HCT116 (cell line): ENCODE results near the gene KLK15. TPM values are rescaled to one million over a fixed set of nuclear protein-coding genes. Genes with fewer than 3 reads are reported as not detected.

Experiments
- ATAC-seq: fragments of 200-7000 bp; cut with Tn5 transposase; 2 replicates; pipeline ENCODE4 v1.9.1; 2020; ENCODE audit warnings: mild to moderate bottlenecking, moderate library complexity
- BruUV-seq: library from RNA; stranded (reverse); fragments of 400-500 nt; replicated peaks from 2 replicates; lab custom pipeline; 2021; lab: Mats Ljungman, UMichigan
- CTCF ChIA-PET: fragments of 300-600 bp; sonication (Branson Sonifier 250); formaldehyde crosslinking; loops from one replicate; lab custom pipeline; 2021; ENCODE audit warnings: antibody characterized with exemption; lab: Charles Lee
- POLR2A ChIA-PET: fragments of 300-600, 350-600 bp; sonication (Branson Sonifier 250); formaldehyde crosslinking; loops from one replicate; lab custom pipeline; 2021; ENCODE audit warnings: antibody characterized with exemption; lab: Charles Lee
- RAD21 ChIA-PET, 2 experiments: fragments of 300-600 bp; sonication (Branson Sonifier 250); formaldehyde crosslinking; loops; one replicate each; lab custom pipeline; 2023; ENCODE audit warnings: low total read pairs in 2 of 2; ENCODE audit not compliant: uncharacterized antibody in 2 of 2, unreplicated experiment in 2 of 2, low non-redundant PET in 1 of 2; lab: Charles Lee
- DNase-seq: peaks from one replicate; pipeline ENCODE4 v3.0.0-alpha.2; 2010; ENCODE audit warnings: low read depth, low spot score
- H2AFZ ChIP-seq: fragments of 200-600 bp; shearing (Covaris generic), sonication (generic); 2 replicates; pipeline ENCODE4 v1.6.1; 2017; ENCODE audit warnings: low read depth, mixed run types, mixed read lengths, antibody characterized with exemption, low read length; ENCODE audit not compliant: poor library complexity, severe bottlenecking
- H3K27ac ChIP-seq: 2 replicates; pipeline ENCODE4 v1.5.1; 2012; ENCODE audit warnings: low read depth, low read length
- H3K27me3 ChIP-seq: fragments of 200-600 bp; sonication (generic); 2 replicates; pipeline ENCODE4 v1.6.1; 2016; ENCODE audit warnings: mixed run types, low read length, mixed read lengths; ENCODE audit not compliant: insufficient read depth
- H3K36me3 ChIP-seq, 2 experiments: fragments of 200-500 bp in 1 of 2; fragments of 200-600 bp in 1 of 2; sonication (Bioruptor generic) in 1 of 2; sonication (generic) in 1 of 2; 2 replicates each; pipeline versions ENCODE4 v1.5.1 to v1.6.1; 2014 to 2016; ENCODE audit warnings: low read length in 2 of 2, inconsistent platforms in 1 of 2, mixed read lengths in 1 of 2, mixed run types in 1 of 2; ENCODE audit not compliant: insufficient read depth in 2 of 2, control insufficient read depth in 1 of 2
- H3K4me1 ChIP-seq, 2 experiments: fragments of 200-600 bp in 1 of 2; sonication (generic) in 1 of 2; 2 replicates each; pipeline versions ENCODE4 v1.5.1 to v1.6.1; 2012 to 2017; ENCODE audit warnings: low read length in 2 of 2, inconsistent platforms in 1 of 2, mild to moderate bottlenecking in 1 of 2, mixed read lengths in 1 of 2, mixed run types in 1 of 2, moderate library complexity in 1 of 2; ENCODE audit not compliant: insufficient read depth in 2 of 2, control insufficient read depth in 1 of 2
- H3K4me2 ChIP-seq: fragments of 200-600 bp; sonication (generic); 2 replicates; pipeline ENCODE4 v1.6.1; 2017; ENCODE audit warnings: mixed run types, low read length, mixed read lengths
- H3K4me3 ChIP-seq, 2 experiments: fragments of 200-600 bp in 1 of 2; sonication (generic) in 1 of 2; replicated peaks in 1 of 2; 2 replicates each; pipeline ENCODE4 v1.5.1; 2011 to 2016; ENCODE audit warnings: low read length in 2 of 2, control low read depth in 1 of 2, low read depth in 1 of 2, mild to moderate bottlenecking in 1 of 2, mixed read lengths in 1 of 2, mixed run types in 1 of 2
- H3K79me2 ChIP-seq: fragments of 200-600 bp; sonication (generic); 2 replicates; pipeline ENCODE4 v1.6.1; 2017; ENCODE audit warnings: mild to moderate bottlenecking, mixed run types, low read length, moderate library complexity, mixed read lengths; ENCODE audit not compliant: insufficient read depth
- H3K9ac ChIP-seq: fragments of 200-600 bp; sonication (generic); 2 replicates; pipeline ENCODE4 v1.6.1; 2016; ENCODE audit warnings: low read length, mixed read lengths
- H3K9me2 ChIP-seq: fragments of 200-600 bp; sonication (generic), shearing (Covaris generic); 2 replicates; pipeline ENCODE4 v1.6.1; 2017; ENCODE audit warnings: mixed run types, mild to moderate bottlenecking, moderate library complexity; ENCODE audit not compliant: insufficient read depth
- H3K9me3 ChIP-seq, 2 experiments: fragments of 200-500 bp in 1 of 2; fragments of 200-600 bp in 1 of 2; sonication (Bioruptor generic) in 1 of 2; sonication (generic) in 1 of 2; 2 replicates each; pipeline ENCODE4 v1.6.1; 2014 to 2017; ENCODE audit warnings: low read length in 2 of 2, mixed read lengths in 2 of 2, inconsistent platforms in 1 of 2, low read depth in 1 of 2, mild to moderate bottlenecking in 1 of 2, mixed run types in 1 of 2, moderate library complexity in 1 of 2; ENCODE audit not compliant: control insufficient read depth in 1 of 2, insufficient read depth in 1 of 2
- H4K20me1 ChIP-seq: fragments of 200-600 bp; sonication (generic), shearing (Covaris generic); 2 replicates; pipeline ENCODE4 v1.6.1; 2017; ENCODE audit warnings: mixed run types, mild to moderate bottlenecking, moderate library complexity; ENCODE audit not compliant: insufficient read depth
- ATF3 ChIP-seq: IDR thresholded peaks from 2 replicates; pipeline ENCODE4 v1.6.1; 2012
- CBX3 ChIP-seq: IDR thresholded peaks from 2 replicates; pipeline ENCODE4 v1.6.1; 2012; ENCODE audit warnings: low read depth
- CTCF ChIP-seq, 3 experiments: fragments of 200-600 bp in 1 of 3; sonication (generic) in 1 of 3; IDR thresholded peaks in 2 of 3; conservative IDR thresholded peaks in 1 of 3; 2 replicates each; pipeline ENCODE4 v1.5.1; 2012 to 2017; ENCODE audit warnings: low read depth in 2 of 3, low read length in 2 of 3, antibody characterized with exemption in 1 of 3, borderline replicate concordance in 1 of 3, control low read depth in 1 of 3, mild to moderate bottlenecking in 1 of 3, mixed read lengths in 1 of 3, mixed run types in 1 of 3, moderate library complexity in 1 of 3; ENCODE audit not compliant: insufficient read depth in 1 of 3
- EGR1 ChIP-seq: IDR thresholded peaks from 2 replicates; pipeline ENCODE4 v1.6.1; 2012; ENCODE audit warnings: low read depth
- ELF1 ChIP-seq: IDR thresholded peaks from 2 replicates; pipeline ENCODE4 v1.6.1; 2012; ENCODE audit warnings: low read depth, borderline replicate concordance
- EZH2 ChIP-seq: fragments of 200-600 bp; sonication (generic); IDR thresholded peaks from 2 replicates; pipeline ENCODE4 v1.6.1; 2017; ENCODE audit warnings: antibody characterized with exemption, mixed run types
- EZH2phosphoT487 ChIP-seq: fragments of 200-600 bp; IDR thresholded peaks from 2 replicates; pipeline ENCODE4 v1.6.1; 2018; ENCODE audit warnings: antibody characterized with exemption, borderline replicate concordance
- POLR2A ChIP-seq: IDR thresholded peaks from 2 replicates; pipeline ENCODE4 v1.7.0; 2011; ENCODE audit warnings: borderline replicate concordance; ENCODE audit not compliant: insufficient read depth, insufficient read length; ENCODE audit errors: extremely low read depth
- POLR2AphosphoS5 ChIP-seq: IDR thresholded peaks from 2 replicates; pipeline ENCODE4 v1.6.1; 2011; ENCODE audit warnings: mild to moderate bottlenecking, low read depth, low read length, moderate library complexity
- SIN3A ChIP-seq: IDR thresholded peaks from 2 replicates; pipeline ENCODE4 v1.6.1; 2012; ENCODE audit warnings: low read depth
- SRF ChIP-seq: IDR thresholded peaks from 2 replicates; pipeline ENCODE4 v1.6.1; 2012; ENCODE audit warnings: low read depth
- YY1 ChIP-seq: IDR thresholded peaks from 2 replicates; pipeline ENCODE4 v1.6.1; 2011; ENCODE audit warnings: low read length, low read depth, moderate library complexity, mild to moderate bottlenecking; ENCODE audit not compliant: insufficient replicate concordance; ENCODE audit errors: extremely low read depth
- ZBTB33 ChIP-seq: IDR thresholded peaks from 2 replicates; pipeline ENCODE4 v1.6.1; 2011; ENCODE audit warnings: mild to moderate bottlenecking, low read length, moderate library complexity; ENCODE audit not compliant: insufficient replicate concordance; ENCODE audit errors: extremely low read depth
- ZFX ChIP-seq: fragments of 450-650 bp; IDR thresholded peaks from 2 replicates; pipeline ENCODE4 v1.6.1; 2017
- ZNF274 ChIP-seq: fragments of 200-500 bp; sonication (Bioruptor generic); IDR thresholded peaks from 2 replicates; pipeline ENCODE4 v1.6.1; 2014; ENCODE audit warnings: mild to moderate bottlenecking, low read depth, low read length, inconsistent platforms
- intact Hi-C: fragments of 100-400 bp; cut with micrococcal nuclease; formaldehyde crosslinking; loops from 2 replicates; pipeline ENCODE4 v1.10.0; 2022
- total RNA-seq: library from RNA; stranded (reverse); gene quantifications from one replicate; pipeline ENCODE4 v1.2.1, GENCODE V29; 2021; ENCODE audit not compliant: unreplicated experiment
- TF ChIP-seq, protein P1 (sequence below): IDR thresholded peaks from 2 replicates; pipeline ENCODE4 v1.6.1; 2012; ENCODE audit warnings: low read depth
- TF ChIP-seq, protein P2 (sequence below): IDR thresholded peaks from 2 replicates; pipeline ENCODE4 v1.6.1; 2012

Gene KLK15
- total RNA-seq, 1 experiment from 2014 or later = not detected

GRCh38 chr19:50878851-50879250 lies 45.5 kb upstream of the KLK15 start:
- POLR2A ChIA-PET = no interaction called here
- Histone ChIP-seq H4K20me1 (no peaks in the 10 kb centered on the region), H3K9me2 (no peaks in the 10 kb centered on the region), H3K27ac (no peak overlapping the region), H3K36me3 (no peaks in the 10 kb centered on the region), H2AFZ (no peak overlapping the region), H3K4me2 (no peak overlapping the region), H3K4me1 (no peaks in the 10 kb centered on the region), H3K9ac (no peak overlapping the region), H3K79me2 (no peaks in the 10 kb centered on the region), H3K4me3 (no peak overlapping the region), H3K9me3 (no peaks in the 10 kb centered on the region), H3K27me3 (peaks cover 45% of the 10 kb centered on the region)
- RAD21 ChIA-PET = no interaction called here
- ATAC-seq (no peak), DNase-seq (no peak)
- TF ChIP-seq POLR2AphosphoS5 (no peak), ZBTB33 (no peak), EZH2 (no peak), ZFX (no peak), ELF1 (no peak), POLR2A (no peak), YY1 (no peak), ATF3 (no peak), CBX3 (no peak), CTCF (IDR thresholded peaks at IDR 0.05 in 2 of 3, conservative IDR thresholded peaks at IDR 0.05 in 1 of 3; ENCODE audit: borderline replicate concordance in 1 of 3, insufficient read depth in 1 of 3, low read depth in 2 of 3, low read length in 2 of 3) (no peak), SIN3A (no peak), EZH2phosphoT487 (no peak), ZNF274 (no peak), EGR1 (no peak), SRF (no peak)
- TF ChIP-seq, protein P1, sequence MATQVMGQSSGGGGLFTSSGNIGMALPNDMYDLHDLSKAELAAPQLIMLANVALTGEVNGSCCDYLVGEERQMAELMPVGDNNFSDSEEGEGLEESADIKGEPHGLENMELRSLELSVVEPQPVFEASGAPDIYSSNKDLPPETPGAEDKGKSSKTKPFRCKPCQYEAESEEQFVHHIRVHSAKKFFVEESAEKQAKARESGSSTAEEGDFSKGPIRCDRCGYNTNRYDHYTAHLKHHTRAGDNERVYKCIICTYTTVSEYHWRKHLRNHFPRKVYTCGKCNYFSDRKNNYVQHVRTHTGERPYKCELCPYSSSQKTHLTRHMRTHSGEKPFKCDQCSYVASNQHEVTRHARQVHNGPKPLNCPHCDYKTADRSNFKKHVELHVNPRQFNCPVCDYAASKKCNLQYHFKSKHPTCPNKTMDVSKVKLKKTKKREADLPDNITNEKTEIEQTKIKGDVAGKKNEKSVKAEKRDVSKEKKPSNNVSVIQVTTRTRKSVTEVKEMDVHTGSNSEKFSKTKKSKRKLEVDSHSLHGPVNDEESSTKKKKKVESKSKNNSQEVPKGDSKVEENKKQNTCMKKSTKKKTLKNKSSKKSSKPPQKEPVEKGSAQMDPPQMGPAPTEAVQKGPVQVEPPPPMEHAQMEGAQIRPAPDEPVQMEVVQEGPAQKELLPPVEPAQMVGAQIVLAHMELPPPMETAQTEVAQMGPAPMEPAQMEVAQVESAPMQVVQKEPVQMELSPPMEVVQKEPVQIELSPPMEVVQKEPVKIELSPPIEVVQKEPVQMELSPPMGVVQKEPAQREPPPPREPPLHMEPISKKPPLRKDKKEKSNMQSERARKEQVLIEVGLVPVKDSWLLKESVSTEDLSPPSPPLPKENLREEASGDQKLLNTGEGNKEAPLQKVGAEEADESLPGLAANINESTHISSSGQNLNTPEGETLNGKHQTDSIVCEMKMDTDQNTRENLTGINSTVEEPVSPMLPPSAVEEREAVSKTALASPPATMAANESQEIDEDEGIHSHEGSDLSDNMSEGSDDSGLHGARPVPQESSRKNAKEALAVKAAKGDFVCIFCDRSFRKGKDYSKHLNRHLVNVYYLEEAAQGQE = no peak
- TF ChIP-seq, protein P2, sequence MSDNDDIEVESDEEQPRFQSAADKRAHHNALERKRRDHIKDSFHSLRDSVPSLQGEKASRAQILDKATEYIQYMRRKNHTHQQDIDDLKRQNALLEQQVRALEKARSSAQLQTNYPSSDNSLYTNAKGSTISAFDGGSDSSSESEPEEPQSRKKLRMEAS = no peak
- no TSS peak for BruUV-seq
- CTCF ChIA-PET = no interaction called here
- intact Hi-C loops = no loop called here
